OCI-LY3 (cell line): ENCODE results near the gene ACLY.

Experiments
- CTCF ChIP-seq: fragments of 200-600, 300-600 bp; sonication (generic); IDR thresholded peaks from 2 replicates; pipeline ENCODE4 v1.5.1; 2014; ENCODE audit warnings: antibody characterized with exemption, low read length, low read depth
- EZH2phosphoT487 ChIP-seq: fragments of 200-600 bp; shearing (Covaris generic); IDR thresholded peaks from 2 replicates; pipeline ENCODE4 v1.6.1; 2018; ENCODE audit warnings: antibody characterized with exemption, mixed run types, low read depth

- TF ChIP-seq CTCF, result no peak
- TF ChIP-seq EZH2phosphoT487, result no peak
Measured at GRCh38 chr17:41893384-41893783, 25.4 kb downstream of the ACLY start.
